NCI-H1436 (cell line): ENCODE measurements around the gene ETV6.

Experiments
- DNase-seq: peaks from one replicate; lab custom pipeline; 2025; lab: John Stamatoyannopoulos, UW

ETV6 gene

DNA sequence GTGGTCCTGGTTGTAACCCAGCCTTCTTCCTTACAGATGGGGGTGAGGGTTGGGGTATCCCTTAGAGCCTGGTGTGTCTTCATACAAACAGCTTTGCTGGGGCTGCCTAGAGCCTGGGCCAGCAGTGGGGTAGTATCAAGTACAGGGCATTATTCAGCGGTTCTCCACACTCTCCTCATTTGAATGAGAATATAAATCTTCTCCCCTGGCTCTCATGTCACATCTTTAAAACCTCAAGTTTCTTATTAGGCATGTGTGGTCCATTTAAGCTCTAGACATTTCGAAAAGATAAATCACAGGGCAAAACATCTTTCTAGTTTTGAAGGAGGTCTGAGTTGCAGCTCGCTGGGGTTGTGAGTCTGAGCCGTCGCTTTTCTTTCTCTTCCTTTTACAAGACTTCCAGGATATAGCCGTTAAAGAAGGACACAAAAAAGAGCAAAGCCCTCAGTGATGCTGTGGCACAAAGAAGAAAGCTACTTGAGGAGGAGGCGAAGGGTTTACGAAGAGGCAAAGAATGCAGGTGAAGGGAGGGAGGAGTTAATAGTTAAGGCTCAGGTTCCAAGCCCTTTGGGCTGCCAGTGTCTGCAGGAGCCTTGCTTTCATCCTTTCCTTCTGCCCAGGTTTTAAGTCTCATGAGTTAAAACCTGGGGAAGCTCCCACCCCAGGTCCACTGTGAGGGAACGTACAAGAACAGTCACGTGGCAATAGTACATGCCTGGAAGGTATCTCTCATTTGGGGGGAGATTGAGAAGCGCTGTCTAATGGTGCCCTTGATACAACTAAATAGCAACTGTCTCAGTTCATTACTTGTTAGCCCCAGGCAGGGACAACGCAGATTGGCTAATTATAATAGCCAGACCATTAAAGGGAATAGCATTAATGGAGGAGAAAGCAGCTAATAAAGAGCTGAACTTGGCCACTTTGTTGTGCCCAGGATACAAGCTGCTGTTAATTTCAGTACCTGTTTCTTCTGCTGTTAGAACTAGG, 94.2 kb downstream of the ETV6 start:
- DNase-seq = no peak

DNA sequence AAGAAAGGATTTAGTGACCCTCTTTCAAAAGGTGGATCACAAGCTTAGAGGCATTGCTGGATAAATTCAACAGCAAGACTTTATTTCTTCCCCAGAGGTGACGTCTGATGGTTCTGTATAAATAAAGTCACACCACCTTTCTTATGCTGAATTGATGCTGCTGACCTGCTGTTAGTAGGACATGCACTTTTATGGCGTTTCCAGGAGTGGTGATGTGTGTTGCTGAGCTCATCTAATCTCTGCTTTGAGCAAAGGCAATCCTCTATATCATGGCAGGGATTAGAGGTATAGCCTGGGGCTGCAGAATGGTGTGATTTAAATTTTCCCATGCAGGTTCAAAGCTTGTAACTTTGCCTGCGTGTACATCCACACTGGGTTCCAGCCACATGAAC, 94.9 kb downstream of the ETV6 start:
- DNase-seq = no peak

DNA sequence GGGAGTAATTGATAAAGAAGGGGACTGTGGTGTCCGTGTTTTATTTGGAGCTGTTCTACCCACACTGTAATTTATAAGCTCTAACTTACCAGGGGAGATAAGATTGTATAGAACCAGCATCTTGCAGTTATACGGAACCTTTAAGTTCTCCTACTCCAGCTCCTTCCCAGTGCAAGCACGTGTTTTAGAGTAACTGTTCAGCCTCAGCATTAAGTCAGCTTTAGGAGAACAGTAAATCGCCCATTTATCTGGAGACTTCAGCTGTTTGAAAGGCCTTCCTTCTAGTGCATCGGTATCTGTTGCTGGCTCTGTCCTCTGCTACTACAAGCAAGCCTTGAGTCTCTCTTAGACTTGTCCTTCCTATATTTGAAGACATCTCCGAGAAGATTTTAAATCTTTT, 95.6 kb downstream of the ETV6 start:
- DNase-seq = no peak

- no peak for DNase-seq
These were observed 96.7 kb downstream of the ETV6 start for GRCh38 chr12:11746024-11746771.

DNA sequence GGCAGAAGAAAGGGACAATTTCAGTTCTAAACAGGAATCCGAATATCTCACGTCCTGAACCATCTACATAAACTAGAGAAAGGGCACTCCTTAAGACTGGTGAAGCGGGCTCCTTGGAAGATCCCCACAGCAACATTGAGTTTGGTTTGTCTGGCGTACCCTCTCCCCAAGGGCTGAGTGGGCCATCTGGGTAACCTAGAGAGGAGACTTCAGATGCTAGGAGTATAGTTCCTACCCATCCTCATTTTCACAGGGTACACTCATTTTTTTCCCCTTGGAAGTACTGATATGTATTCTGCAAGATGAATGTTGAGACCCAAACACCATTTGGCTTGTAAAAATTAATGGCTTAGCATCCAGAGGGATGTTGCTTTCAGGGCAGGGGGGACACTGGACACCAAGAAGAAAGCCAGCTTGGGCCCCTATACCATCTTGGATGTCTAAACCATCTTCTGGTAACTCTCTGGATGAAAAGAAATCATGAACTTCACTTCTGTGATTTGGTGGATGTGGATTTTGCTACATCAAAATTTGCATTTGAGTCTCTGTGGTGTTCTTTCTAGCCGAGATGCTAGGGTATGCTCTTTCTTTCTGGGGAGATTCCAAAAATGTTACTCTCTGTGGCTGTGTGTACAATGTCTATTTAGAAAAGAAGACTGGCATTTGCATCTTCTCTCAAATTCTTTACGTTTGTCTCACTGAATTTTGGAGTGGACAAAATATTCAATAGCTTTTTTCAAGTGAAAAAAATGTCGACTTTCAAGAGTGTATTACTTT, 97.7 kb downstream of the ETV6 start:
- no peak for DNase-seq

- no peak for DNase-seq
These were observed 98.5 kb downstream of the ETV6 start for GRCh38 chr12:11747969-11748368.

GRCh38 chr12:11748903-11749302, 99.4 kb downstream of the ETV6 start:
- DNase-seq = no peak

DNA sequence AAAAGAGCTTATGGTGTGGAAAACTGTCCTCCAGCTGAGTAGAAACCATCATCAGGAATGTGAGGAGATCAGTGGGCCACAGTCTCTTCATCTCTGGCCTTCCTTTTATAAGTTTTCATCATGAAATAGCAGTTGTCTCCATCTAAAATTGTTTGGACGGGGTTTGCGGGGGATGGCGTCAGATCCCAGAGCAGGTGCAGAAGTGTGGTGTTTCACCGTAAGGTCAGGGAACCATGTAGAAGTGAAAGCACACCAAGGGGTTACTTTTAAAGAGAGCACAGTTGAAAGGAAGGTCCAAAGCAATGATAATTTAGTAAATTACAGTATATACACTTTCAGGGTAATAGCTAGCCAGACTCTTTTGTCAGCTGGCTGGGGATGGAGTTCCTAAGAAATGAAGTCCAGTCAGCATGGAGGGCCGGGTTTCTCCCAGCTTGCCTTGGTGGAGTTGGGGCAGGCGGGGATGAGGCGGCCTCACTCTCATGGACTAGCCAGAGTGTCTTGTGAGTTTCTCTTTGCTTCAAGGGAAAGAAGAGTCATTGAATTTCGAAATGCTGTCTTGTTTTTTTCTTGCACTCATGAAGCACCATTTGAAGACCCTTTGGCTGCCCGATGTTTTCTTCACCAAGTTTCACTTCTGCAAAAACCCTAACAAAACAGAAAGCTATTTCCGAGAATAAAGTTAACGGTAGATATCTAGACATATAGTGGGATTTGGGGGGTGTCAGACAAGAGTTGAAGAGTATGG, 100.6 kb downstream of the ETV6 start:
- DNase-seq = no peak

GRCh38 chr12:11752403-11753149, 103.1 kb downstream of the ETV6 start:
- DNase-seq = no peak

GRCh38 chr12:11753150-11753499, 103.7 kb downstream of the ETV6 start:
- no peak for DNase-seq

DNA sequence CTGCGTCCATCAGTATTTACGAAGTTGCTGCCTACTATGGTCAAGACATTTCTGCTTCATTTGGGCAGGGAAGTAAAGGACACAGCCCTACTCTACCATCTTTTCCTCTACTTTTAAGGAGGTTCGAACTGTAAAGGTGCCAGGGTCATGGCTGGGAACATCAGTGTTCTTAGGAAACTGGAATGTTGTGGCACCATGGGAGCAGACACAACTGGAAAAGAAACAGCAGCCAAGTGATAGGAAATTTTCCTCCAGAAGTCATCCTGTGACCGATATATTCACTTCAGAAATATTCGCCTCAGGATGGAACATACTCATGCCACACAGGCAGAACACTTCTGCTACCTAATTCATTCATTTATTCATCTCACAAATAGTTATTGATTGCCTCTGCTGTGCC, 104.4 kb downstream of the ETV6 start:
- DNase-seq = no peak

- DNase-seq = no peak
These were observed 104.8 kb downstream of the ETV6 start for GRCh38 chr12:11754256-11754655.

- no peak for DNase-seq
These were observed 105.9 kb downstream of the ETV6 start for GRCh38 chr12:11755302-11755930.

DNA sequence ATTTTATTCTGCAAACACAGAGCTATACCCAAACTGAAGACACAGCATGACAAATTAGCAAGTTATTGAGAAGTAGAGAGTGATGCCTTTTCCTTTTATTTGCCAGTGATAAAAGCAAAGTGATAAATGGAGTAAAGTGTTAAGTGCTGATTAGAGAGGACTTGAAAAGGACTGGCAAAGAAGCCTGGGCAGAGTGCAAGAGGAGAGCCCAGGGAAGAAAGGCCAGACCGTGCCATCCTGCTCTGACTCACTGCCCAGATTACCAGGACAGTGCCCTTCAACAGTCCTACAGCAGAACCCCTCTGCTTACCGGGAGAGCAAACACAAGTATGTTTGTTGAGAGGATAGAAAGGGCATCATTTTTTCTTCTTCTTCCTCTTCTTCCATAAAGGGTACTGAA, 106.5 kb downstream of the ETV6 start:
- no peak for DNase-seq

DNA sequence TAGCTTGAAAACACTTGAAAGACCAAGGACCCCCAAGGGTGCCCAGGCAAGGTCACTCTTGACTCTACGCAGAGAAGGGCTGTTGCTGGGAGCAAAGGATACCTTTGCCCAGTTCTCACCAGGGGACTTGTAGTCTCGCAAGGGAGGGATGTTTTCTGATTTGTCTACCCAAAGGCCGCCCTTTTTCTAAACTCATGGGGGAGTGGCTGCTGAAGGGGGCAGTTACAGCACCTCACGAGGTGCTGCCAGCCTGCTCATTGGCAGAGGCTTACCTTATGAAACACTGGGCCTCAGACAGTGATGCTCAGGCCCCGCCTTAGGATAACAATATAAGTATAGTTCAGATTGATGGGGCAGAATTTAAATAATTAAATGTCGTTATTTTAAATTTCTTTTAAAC, 107.0 kb downstream of the ETV6 start:
- no peak for DNase-seq

DNA sequence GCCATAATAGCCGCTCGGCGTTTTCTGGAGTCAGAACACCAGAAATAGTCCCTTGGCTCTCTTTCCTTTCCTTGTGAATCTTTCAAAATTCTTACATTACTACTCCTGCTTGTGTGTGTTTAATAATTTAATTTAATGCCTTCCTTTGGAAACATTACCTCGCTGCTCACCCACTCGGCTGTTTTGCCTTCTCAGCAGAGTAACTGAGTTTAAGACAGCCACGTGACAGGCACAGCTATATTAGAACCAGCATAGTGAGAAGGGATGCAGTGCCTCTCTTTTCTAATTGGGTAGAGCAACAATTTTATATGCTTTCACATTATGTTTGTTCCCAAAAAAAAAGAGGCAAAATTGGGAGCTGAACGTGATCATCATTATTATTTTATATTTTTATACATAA, 107.6 kb downstream of the ETV6 start:
- no peak for DNase-seq

DNA sequence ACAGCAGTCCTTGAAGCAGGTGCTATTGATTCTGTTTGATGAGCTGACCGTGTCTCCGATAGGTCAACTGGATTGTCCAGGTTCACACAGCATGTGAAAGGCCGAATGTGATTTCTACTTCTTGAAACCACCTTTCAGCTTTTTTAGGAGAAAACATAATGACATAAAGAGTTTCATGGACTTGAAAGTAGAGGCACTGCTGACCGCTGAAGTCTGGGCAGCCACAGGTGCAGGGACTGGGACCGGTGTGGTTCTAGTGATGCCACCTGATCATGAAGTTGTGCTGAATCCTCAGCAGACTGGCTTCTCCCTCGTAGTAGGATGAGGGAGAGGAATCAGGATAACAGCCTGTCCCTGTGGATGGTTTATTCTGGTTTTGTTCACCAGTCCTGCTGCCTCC, 108.1 kb downstream of the ETV6 start:
- no peak for DNase-seq

DNA sequence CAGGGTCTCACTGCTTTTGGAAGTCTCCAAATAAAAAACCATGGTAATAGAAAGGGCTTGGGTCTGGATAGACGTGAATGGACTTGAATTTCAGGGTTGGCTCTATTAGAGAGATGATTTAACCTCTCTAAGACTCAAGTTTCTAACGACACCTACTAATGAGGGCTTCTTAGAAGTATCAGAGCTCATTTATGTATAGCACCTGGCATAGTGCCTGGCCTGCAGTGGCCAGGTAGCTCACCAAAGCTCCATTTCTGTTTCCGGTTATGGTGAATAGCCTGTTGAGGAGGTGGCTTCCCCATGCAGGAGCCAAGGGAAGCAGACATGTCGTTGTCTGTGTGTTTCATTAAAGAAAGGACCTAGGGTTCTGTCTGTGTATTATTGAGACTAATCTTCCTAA, 108.6 kb downstream of the ETV6 start:
- peak; percentile 23 for DNase-seq

DNA sequence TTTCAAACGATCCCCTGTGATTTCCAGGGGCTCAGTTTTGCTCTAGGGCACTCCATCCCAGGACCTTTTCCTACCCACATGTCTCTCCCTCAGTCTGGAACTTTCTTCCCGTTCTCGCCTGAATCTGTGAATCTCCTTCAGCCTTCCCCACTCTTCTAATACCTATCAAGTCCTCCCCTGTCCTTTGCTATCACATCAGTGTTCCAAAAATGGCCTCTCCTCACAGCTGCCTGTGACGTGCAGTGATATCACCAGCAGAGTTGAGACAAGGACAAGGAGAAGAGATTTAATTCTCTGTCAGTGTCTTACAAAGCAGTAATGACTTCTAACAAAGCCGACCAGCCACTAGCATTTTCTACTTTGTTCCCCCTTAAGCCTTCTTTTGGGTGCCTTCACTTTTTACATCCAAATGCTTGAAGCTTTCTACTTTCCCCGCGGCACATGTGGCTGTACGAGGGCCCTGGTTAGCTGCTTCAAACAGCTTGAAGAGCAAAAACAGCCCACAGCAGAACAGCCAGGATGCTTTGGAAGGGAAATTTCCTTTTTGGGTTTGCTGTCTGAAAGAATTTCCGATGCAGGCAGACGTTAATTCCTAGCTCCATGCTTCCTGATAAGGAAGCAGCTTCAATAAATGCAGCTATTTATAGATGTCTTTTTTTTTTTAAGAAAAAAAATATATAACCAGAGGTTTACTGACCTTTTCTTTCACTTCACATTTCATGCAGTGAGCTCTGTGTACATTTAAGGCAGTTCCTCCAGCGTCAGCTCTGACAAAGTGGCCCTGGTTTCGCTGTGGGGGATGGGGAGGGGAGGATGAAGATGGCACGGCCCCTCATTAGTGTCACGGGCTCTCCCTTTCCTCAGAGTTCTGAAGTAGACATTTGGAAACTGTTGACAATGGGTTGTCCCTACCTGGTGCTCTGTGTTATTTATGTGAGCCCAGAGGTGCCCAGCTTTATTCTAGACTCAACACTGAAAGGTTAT, 109.3 kb downstream of the ETV6 start:
- no peak for DNase-seq
